ENCODE results near the gene ZNF660.
"Not testable (repeated sequence)": the region's sequence is repeated elsewhere in the genome, so short reads cannot be mapped to it uniquely, and the experiment has no call there.

ZNF660 gene

GRCh38 chr3:44584646-44585501 lies at the start of gene ZNF660:
Gene ZNF660, plus strand, starts transcription at chr3:44584964. Its CDS starts 9,230 bp downstream, at chr3:44594194.
- peak; percentile 74 for DNase-seq

GRCh38 chr3:44535364-44535763 lies 49.4 kb upstream of the ZNF660 start:
- no peak for DNase-seq

- DNase-seq: not testable (repeated sequence)
Measured at GRCh38 chr3:44544811-44545210, 40.0 kb upstream of the ZNF660 start.

GRCh38 chr3:44554626-44555592 lies 29.9 kb upstream of the ZNF660 start, which contains the start of gene ZKSCAN7:
Gene ZKSCAN7, plus strand, starts transcription at chr3:44555193. Its CDS starts 1,855 bp downstream, at chr3:44557048.
- DNase-seq: no peak

GRCh38 chr3:44555723-44556122 lies 29.0 kb upstream of the ZNF660 start:
- DNase-seq: no peak

GRCh38 chr3:44557074-44557473 lies 27.7 kb upstream of the ZNF660 start:
- DNase-seq: no peak

- DNase-seq: no peak
Measured at GRCh38 chr3:44561076-44561475, 23.7 kb upstream of the ZNF660 start.

- no peak for DNase-seq
Measured at GRCh38 chr3:44562147-44562546, 22.6 kb upstream of the ZNF660 start.

GRCh38 chr3:44568561-44568960 lies 16.2 kb upstream of the ZNF660 start:
- DNase-seq: no peak

- DNase-seq: no peak
Measured at GRCh38 chr3:44571024-44571423, 13.7 kb upstream of the ZNF660 start.

- DNase-seq: no peak
Measured at GRCh38 chr3:44576613-44577012, 8.2 kb upstream of the ZNF660 start.

GRCh38 chr3:44577354-44577952 lies 7.3 kb upstream of the ZNF660 start:
- DNase-seq: not testable (repeated sequence)

GRCh38 chr3:44578316-44578715 lies 6.4 kb upstream of the ZNF660 start:
- not testable (repeated sequence) for DNase-seq

- not testable (repeated sequence) for DNase-seq
Measured at GRCh38 chr3:44578924-44579515, 5.7 kb upstream of the ZNF660 start.

- not testable (repeated sequence) for DNase-seq
Measured at GRCh38 chr3:44579749-44580148, 5.0 kb upstream of the ZNF660 start.

- DNase-seq: not testable (repeated sequence)
Measured at GRCh38 chr3:44580971-44581370, 3.8 kb upstream of the ZNF660 start.

GRCh38 chr3:44596621-44597020 lies 11.9 kb downstream of the ZNF660 start:
- no peak for DNase-seq

GRCh38 chr3:44601749-44602148 lies 17.0 kb downstream of the ZNF660 start:
- no peak for DNase-seq

- no peak for DNase-seq
Measured at GRCh38 chr3:44612678-44613077, 27.9 kb downstream of the ZNF660 start.

- peak; percentile 80 for DNase-seq
Measured at GRCh38 chr3:44624749-44625480, 40.2 kb downstream of the ZNF660 start, which contains the start of gene ZNF197. Gene ZNF197, plus strand, starts transcription at chr3:44625036. Its CDS starts 4,119 bp downstream, at chr3:44629155.

GRCh38 chr3:44628716-44629115 lies 44.0 kb downstream of the ZNF660 start:
- DNase-seq: no peak

GRCh38 chr3:44632193-44632592 lies 47.4 kb downstream of the ZNF660 start:
- DNase-seq: no peak
